HAP-1 (cell line): Measurements from ENCODE around the gene LRFN5.
"Not testable (repeated sequence)": the region's sequence is repeated elsewhere in the genome, so short reads cannot be mapped to it uniquely, and the experiment has no call there.

Experiments used
- DNase-seq, 2 experiments: peaks; one replicate each; pipeline ENCODE4 v3.0.0-alpha.2; 2016 to 2020; ENCODE audit warnings: low spot score in 2 of 2
- H3K27me3 ChIP-seq: fragments of 250-450 bp; sonication (Bioruptor Pico); 2 replicates; pipeline ENCODE4 v1.5.1; 2020; ENCODE audit warnings: low read depth, mild to moderate bottlenecking, moderate library complexity
- H3K36me3 ChIP-seq: fragments of 250-450 bp; sonication (Bioruptor Pico); replicated peaks from 2 replicates; pipeline ENCODE4 v1.5.1; 2020; ENCODE audit warnings: mild to moderate bottlenecking
- H3K4me1 ChIP-seq: fragments of 250-450 bp; sonication (Bioruptor Pico); 2 replicates; pipeline ENCODE4 v1.5.1; 2020; ENCODE audit warnings: mild to moderate bottlenecking
- H3K4me3 ChIP-seq: fragments of 250-450 bp; sonication (Bioruptor Pico); 2 replicates; pipeline ENCODE4 v1.5.1; 2020; ENCODE audit warnings: mild to moderate bottlenecking, moderate library complexity
- H3K9me3 ChIP-seq: fragments of 250-450 bp; sonication (Bioruptor Pico); 2 replicates; pipeline ENCODE4 v1.5.1; 2020; ENCODE audit warnings: mild to moderate bottlenecking, moderate library complexity
- in situ Hi-C: fragments of 300-500 bp; cut with MboI; formaldehyde crosslinking; loops from 3 replicates; pipeline ENCODE4 v1.14.3; 2020; ENCODE audit warnings: low sequenced_read_pairs, inconsistent platforms, mixed read lengths

LRFN5 gene

DNA sequence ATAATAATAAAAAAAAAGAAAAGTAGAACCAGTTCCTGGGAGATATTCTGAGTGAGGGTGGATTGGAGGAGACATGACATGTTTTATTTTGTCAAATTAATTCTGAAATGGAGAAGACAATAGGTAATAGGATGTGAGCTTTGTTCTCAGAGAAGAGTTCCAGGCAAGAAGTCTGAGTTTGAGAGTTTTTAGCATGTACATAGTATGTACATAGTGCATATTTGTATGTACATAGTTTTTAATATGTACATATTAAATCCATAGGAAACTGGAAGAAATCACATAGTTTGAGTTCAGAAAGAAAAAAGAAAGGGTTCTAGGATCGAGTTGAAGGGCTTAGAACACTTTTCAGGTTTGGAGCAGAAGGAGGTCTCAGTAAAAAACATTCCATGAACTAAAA is 47.5 kb downstream of the LRFN5 start:
- in situ Hi-C loops = no loop called here
- no peaks in the 10 kb centered on the region for H3K36me3 ChIP-seq
- no peak for DNase-seq

DNA sequence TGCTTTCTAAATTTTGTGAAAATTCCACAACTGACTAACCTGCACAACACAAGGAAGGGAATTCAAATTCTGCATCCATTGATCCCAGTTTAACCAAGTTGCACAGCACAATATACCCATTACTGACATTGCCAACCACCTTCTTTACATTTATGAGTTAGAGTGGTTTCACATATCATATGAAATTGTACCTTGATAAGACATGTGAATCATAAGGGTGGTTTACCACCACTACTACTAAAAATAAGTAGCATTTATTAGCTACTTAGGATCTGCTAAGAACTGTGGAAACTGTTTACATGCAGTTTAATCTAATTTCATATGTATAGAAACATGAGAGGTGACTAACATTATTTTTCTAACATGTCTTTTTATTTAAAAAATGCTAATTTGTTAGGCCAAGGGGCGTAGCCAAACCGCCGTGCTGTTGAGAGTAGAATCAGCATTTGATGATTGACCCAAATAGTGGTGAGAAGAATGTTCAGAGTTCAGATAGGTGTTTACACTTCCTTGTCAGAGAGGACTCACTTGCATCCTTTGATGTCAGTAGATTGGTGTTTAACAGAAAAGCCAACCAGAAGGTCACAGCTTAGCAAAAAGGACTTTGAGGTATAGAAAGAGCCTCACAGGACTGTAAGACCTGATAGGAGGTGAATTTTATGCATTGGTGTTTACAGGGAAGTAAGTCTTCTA is 56.2 kb downstream of the LRFN5 start:
- no peaks in the 10 kb centered on the region for H3K27me3 ChIP-seq
- H3K4me3 ChIP-seq = no peak overlapping the region
- no peak for DNase-seq
- in situ Hi-C loops = no loop called here
- H3K36me3 ChIP-seq = no peaks in the 10 kb centered on the region
- no peaks in the 10 kb centered on the region for H3K4me1 ChIP-seq
- no peaks in the 10 kb centered on the region for H3K9me3 ChIP-seq

More for the DNA sequence above, 47.5 kb downstream of the LRFN5 start:
- H3K27me3 ChIP-seq = no peaks in the 10 kb centered on the region
- H3K9me3 ChIP-seq = no peaks in the 10 kb centered on the region
- no peaks in the 10 kb centered on the region for H3K4me1 ChIP-seq
- no peak overlapping the region for H3K4me3 ChIP-seq

DNA sequence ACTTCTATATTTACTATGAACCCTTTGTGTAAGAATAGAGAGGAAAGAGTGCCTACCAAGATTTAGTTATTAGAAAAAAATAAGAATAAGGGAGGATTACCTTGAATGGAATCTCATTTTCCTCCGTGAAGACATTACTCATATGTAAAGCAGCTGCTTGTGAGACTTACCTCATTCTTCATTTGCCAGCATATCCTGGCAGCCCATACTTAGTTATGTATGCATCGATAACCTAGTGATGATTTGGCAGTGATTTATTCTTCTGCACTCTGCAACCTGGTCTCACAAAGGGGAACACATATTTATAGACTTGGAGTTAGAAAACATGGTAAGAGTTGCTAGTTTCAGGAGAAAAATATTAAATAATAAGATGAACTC is 56.8 kb downstream of the LRFN5 start:
- Histone ChIP-seq H3K9me3 (no peaks in the 10 kb centered on the region), H3K4me3 (no peak overlapping the region), H3K36me3 (no peaks in the 10 kb centered on the region), H3K27me3 (no peaks in the 10 kb centered on the region), H3K4me1 (no peaks in the 10 kb centered on the region)
- in situ Hi-C loops = no loop called here
- no peak for DNase-seq

DNA sequence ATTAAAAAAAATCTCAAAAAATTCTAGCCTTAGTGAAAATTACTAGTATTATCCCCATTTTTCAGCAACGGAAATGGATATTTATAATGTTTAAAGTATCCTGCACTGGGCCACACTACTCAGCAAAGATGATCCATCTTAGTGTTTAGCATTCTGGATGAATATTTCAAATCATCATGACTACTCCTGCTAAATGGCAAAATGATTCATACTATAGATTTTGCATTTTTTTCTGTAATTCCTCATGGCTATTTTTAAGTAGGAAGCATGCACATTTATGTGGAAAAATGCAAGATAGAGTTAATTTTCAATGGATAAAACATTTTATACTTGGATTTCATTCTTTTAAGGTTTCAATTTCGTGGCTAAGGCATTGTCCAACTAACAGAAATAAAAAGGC is 59.6 kb downstream of the LRFN5 start:
- no peaks in the 10 kb centered on the region for H3K9me3 ChIP-seq
- H3K36me3 ChIP-seq = no peaks in the 10 kb centered on the region
- in situ Hi-C loops = no loop called here
- no peaks in the 10 kb centered on the region for H3K27me3 ChIP-seq
- DNase-seq = no peak
- H3K4me1 ChIP-seq = no peaks in the 10 kb centered on the region
- H3K4me3 ChIP-seq = no peak overlapping the region

DNA sequence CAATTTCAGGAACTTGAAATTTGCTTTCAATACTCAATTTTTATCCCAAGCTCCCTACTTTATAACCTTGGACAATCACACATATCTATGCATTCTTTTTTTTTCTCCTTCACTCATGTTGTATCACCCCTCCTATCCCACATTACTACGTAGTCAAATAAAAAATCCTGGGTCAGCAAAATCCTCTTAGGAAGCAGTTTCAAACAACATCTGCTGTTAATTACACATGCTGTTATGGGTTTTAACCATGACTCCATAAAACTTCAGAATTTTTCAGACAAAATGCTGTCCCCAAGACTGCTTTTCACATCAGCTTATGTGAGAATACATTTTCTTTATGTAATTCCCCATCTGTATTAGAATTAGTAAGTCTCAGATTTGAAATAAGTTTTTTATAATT is 61.7 kb downstream of the LRFN5 start:
- DNase-seq = no peak
- Histone ChIP-seq H3K9me3 (no peaks in the 10 kb centered on the region), H3K4me1 (no peaks in the 10 kb centered on the region), H3K27me3 (no peaks in the 10 kb centered on the region), H3K4me3 (no peak overlapping the region), H3K36me3 (no peaks in the 10 kb centered on the region)
- in situ Hi-C loops = no loop called here

DNA sequence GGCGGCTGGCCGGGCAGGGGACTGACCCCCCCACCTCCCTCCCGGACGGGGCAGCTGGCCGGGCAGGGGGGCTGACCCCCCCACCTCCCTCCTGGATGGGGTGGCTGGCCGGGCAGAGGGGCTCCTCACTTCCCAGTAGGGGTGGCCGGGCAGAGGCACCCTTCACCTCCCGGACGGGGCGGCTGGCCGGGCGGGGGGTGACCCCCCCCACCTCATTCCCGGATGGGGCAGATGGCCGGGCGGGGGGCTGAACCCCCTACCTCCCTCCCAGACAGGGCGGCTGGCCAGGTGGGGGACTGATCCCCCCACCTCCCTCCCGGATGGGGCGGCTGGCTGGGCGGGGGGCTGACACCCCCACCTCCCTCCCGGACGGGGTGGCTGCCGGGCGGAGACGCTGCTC is 66.9 kb downstream of the LRFN5 start:
- H3K4me3 ChIP-seq, DNase-seq, H3K4me1 ChIP-seq, in situ Hi-C loops, H3K9me3 ChIP-seq, H3K36me3 ChIP-seq, H3K27me3 ChIP-seq: not testable (repeated sequence)

DNA sequence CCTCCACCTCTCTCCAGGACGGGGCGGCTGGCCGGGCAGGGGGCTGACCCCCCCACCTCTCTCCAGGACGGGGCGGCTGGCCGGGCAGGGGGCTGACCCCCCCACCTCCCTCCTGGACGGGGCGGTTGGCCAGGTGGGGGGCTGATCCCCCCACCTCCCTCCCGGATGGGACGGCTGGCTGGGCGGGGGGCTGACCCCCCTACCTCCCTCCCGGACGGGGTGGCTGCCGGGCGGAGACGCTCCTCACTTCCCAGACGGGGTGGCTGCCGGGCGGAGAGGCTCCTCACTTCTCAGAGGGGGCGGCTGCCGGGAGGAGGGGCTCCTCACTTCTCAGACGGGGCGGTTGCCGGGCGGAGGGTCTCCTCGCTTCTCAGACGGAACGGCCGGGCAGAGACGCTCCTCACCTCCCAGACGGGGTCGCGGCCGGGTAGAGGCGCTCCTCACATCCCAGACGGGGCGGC is 67.9 kb downstream of the LRFN5 start:
- H3K4me3 ChIP-seq, H3K4me1 ChIP-seq, H3K36me3 ChIP-seq, in situ Hi-C loops, H3K27me3 ChIP-seq, H3K9me3 ChIP-seq, DNase-seq: not testable (repeated sequence)

DNA sequence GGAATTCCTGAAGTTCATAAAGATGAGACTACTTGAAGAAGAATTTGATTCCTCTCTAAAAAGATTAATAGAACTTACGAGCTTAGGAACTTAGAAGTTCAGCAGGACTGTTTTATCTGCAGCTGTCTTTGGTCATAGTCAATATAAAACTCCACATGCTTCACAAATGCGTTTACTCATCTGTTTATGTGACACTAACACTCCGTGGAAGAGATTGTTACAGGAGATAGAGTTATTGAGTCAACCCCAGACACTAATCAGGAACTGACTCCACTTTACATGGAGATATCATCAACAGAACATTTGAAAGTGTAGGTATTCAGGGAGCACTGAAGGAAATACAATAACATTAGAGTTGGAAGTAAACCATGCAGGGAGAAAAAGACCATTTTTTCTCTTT is 92.8 kb downstream of the LRFN5 start:
- no peaks in the 10 kb centered on the region for H3K36me3 ChIP-seq
- no peaks in the 10 kb centered on the region for H3K9me3 ChIP-seq
- no peak overlapping the region for H3K4me3 ChIP-seq
- in situ Hi-C loops = no loop called here
- no peaks in the 10 kb centered on the region for H3K4me1 ChIP-seq
- no peak for DNase-seq
- no peaks in the 10 kb centered on the region for H3K27me3 ChIP-seq

DNA sequence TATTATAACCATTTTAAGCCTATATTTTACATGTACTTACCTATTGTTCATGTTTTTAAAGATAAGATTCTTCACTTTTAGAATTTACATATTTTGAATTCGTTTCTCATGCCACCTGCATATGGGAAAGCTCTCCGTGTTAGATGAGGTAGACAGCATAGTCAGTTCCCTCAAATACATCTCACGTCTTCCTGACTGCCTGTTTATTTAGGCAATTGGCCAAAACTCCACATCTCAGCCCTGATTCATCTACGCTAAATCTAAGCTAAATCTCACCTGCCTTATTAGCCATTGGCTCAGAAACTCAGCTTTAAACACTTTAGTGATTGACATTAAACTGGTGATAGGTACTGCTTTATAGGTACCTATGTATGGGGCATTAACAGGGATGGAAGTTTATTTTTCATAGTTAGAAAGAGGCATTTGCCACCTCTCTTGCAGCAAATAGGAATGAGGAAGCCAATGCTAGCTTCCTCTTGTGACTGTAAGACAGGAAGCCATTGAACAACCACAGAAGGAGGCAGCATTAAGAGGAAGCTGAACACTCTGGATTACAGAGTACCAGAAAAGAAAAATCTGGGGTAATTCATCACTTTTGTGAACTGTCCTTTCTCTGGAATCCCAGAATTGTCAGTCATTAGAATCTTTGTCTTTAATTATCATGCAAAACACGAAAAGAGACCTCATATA is 111.9 kb downstream of the LRFN5 start:
- Histone ChIP-seq H3K9me3 (no peaks in the 10 kb centered on the region), H3K36me3 (no peaks in the 10 kb centered on the region), H3K4me3 (no peak overlapping the region), H3K27me3 (no peaks in the 10 kb centered on the region), H3K4me1 (no peaks in the 10 kb centered on the region)
- no peak for DNase-seq
- in situ Hi-C loops = no loop called here

DNA sequence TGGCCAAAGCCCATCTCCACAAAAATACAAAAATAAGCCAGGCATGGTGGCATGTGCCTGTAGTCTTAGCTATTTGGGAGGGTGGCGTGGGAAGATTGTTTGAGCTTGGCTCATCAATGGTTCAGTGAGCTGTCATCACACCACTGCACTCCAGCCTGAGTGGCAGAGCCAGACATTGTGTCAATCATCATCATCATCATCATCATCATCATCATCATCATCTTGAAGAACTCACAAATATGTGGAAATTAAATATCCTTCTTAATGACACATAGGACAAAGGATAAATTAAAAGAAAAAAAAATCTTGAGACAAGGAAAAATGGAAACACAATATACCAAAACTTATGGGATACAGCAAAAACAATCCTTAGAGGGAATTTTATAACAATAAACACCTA is 132.5 kb downstream of the LRFN5 start:
- DNase-seq = no peak
- in situ Hi-C loops = no loop called here
- 0 out of 2 replicates have a peak, but pooled peaks cover 2% of the 10 kb centered on the region for H3K9me3 ChIP-seq
- no peak overlapping the region for H3K4me3 ChIP-seq
- no peaks in the 10 kb centered on the region for H3K27me3 ChIP-seq
- no peaks in the 10 kb centered on the region; the same call in 1 of the 2 replicates for H3K4me1 ChIP-seq
- no peaks in the 10 kb centered on the region for H3K36me3 ChIP-seq

DNA sequence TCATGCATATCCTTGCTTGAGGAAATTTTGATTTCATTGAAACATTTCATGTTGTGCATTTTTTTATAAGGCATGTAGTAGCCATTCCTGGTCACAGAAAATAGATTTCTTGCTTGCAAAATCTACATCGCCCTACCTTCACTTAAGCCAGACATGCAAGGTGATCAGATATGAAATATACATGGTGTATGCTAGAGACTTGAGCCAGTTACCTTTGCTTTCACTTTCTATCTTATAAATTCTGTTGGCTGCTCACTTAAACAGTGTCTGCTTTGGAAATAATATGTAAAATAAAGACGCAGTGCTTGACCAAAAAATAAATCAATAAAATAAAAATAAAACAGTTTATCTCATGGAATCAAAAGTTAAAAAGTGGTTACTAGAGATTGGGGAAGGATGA is 136.5 kb downstream of the LRFN5 start:
- in situ Hi-C loops = no loop called here
- no peaks in the 10 kb centered on the region for H3K27me3 ChIP-seq
- no peak for DNase-seq
- H3K4me1 ChIP-seq = no peaks in the 10 kb centered on the region
- no peaks in the 10 kb centered on the region for H3K36me3 ChIP-seq
- H3K9me3 ChIP-seq = no peaks in the 10 kb centered on the region
- H3K4me3 ChIP-seq = no peak overlapping the region

DNA sequence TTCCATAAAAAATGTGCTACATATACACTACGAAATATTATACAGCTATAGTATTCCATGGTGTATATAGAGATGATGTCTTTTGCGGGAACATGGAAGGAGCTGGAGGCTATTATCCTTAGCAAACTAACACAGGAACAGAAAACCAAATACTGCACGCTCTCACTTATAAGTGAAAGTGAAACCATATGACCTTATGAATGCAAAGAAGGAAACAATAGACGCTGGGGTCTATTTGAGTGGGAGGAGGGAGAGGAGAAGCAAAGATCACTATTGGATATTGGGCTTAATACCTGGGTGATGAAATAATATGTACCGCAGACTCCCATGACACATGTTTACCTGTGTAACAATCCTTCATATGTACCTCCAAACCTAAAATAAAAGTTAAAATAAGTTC is 142.8 kb downstream of the LRFN5 start:
- Histone ChIP-seq H3K27me3 (no peaks in the 10 kb centered on the region), H3K36me3 (no peaks in the 10 kb centered on the region), H3K4me1 (no peaks in the 10 kb centered on the region; the same call in 1 of the 2 replicates), H3K9me3 (no peaks in the 10 kb centered on the region), H3K4me3 (no peak overlapping the region)
- DNase-seq = peak in 1 of 2 experiments; percentile 24
- in situ Hi-C loops = no loop called here

DNA sequence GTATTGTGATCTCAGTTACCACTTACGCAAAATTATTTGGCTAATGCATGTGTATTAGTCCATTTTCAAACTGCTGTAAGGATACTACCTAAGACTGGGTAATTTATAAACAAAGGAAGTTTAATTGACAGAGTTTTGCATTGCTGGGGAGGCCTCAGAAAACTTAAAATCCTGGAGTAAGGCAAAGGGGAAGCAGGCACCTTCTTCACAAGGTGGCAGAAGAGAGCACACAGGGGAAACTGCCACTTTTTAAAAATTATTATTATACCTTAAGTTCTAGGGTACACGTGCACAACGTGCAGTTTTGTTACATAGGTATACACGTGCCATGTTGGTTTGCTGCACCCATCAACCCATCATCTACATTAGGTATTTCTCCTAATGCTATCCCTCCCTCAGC is 143.9 kb downstream of the LRFN5 start:
- H3K4me1 ChIP-seq, H3K27me3 ChIP-seq, DNase-seq, H3K9me3 ChIP-seq, H3K36me3 ChIP-seq, in situ Hi-C loops, H3K4me3 ChIP-seq: not testable (repeated sequence)

DNA sequence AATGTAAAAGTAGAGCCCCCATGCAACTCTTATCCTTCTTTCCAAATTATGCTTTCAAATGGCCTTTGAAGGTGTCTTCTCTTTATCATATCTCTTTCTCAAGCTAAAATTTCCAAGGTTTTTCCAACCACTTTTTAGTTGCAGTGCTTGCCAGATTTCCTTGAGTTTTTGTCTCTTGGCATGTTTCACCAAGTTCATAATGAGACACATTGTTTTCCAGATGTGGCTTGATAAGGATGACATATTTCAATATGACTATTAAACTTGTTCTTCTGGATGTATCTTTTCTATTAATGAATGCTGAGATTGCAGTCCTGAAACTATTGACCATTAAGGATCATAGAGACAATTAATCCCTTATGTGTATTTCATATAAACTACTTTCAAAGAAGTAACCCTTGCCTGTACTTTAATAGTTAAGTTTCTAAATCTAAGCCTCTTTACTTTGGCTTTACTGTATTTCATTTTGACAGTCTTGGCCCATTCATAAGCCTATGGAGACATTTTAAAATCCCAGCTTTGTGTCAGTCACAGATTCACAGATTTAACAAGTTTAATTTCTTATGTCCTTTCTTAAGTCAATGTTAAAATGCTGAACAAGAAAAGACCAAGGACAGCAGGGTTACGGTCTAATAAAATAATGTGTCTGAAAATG is 151.5 kb downstream of the LRFN5 start:
- in situ Hi-C loops = no loop called here
- Histone ChIP-seq H3K27me3 (no peaks in the 10 kb centered on the region), H3K4me3 (no peak overlapping the region), H3K4me1 (no peaks in the 10 kb centered on the region), H3K36me3 (no peaks in the 10 kb centered on the region), H3K9me3 (no peaks in the 10 kb centered on the region)
- no peak for DNase-seq
